Smooth muscle cell of bladder (primary cell): ENCODE data around the gene IDH2. TPM values are rescaled to one million over a fixed set of nuclear protein-coding genes. Genes with fewer than 3 reads are reported as not detected.

Experiments
- total RNA-seq: library from RNA; depleted of rRNA; stranded (reverse); fragments of >200 nt; gene quantifications from 2 replicates; pipeline ENCODE4 v1.2.3, GENCODE V29; 2014

IDH2 gene
- total RNA-seq = 71.6 and 75.5 TPM in 2 replicates

DNA sequence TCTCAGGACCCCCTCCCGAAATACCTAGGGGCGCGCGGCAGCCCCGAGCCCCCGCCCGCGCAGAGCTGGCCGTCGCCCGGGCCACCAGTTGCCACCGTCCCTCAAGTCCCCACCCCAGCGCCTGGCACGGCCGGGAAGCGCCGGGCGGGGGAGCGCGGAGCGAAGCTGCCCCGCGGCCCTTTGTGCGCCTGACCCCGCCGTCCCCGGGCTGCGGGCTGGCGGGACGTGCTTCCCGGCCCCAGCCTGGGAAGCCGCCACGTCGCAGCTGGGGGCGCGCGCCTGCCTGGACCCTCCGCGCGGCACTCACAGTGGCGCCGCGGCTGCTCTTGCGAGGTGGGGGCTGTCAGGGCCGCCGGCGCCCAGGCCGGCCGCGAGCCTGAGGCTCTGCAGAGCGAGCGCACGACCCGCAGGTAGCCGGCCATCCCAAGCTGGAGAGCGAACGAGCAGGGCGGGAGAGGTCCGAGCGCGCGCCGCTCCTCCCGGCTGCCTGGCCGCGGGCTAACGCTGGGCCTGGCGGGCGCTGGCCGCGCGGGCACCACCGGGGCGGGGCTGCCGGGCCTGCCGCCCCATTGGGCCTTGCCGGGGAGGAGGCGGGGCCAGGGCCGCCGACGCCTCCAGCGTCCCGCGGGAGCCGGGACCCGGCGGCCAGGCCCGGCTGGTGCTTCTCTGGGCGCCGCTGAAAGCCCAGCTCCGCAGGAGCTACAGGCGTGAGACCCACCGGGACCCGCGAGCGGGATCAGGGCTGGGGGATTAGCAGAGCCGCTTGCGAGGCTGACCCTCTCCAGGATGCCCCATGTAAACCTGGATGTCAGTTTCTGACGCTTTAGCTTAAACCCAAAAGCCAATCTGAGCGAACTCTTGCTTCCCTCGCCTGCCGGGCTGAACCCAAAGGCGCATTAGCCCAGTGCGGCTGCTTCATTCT lies at the start of gene IDH2:
Gene IDH2 (minus strand): TSS at position 500 of the 922 bp plus-strand sequence. CDS start 78 bp downstream, at position 422.

Other genes starting within 250 kb of the IDH2 start
- gene AP3S2, start 208.5 kb downstream of the IDH2 start, total RNA-seq = 39.9 and 52.9 TPM in 2 replicates
- 9.8 and 11.8 TPM in 2 replicates for gene ARPIN, start 189.5 kb downstream of the IDH2 start, total RNA-seq
- gene ZNF710, start 101.1 kb downstream of the IDH2 start, total RNA-seq = 5.7 and 6.2 TPM in 2 replicates
- gene SEMA4B, start 98.9 kb upstream of the IDH2 start, total RNA-seq = 28.3 and 29.1 TPM in 2 replicates
- gene CIB1, start 131.5 kb upstream of the IDH2 start, total RNA-seq = 41.2 and 46.6 TPM in 2 replicates
- gene GDPGP1, start 131.7 kb upstream of the IDH2 start, total RNA-seq = 7.2 and 8.5 TPM in 2 replicates
- 0.09 and 0.14 TPM in 2 replicates for gene TTLL13, start 147.1 kb upstream of the IDH2 start, total RNA-seq
- gene NGRN, start 163.2 kb upstream of the IDH2 start, total RNA-seq = 67.6 and 87.6 TPM in 2 replicates
- gene ZNF774, start 249.8 kb upstream of the IDH2 start, total RNA-seq = 0.57 and 1.1 TPM in 2 replicates